ENCODE results near the gene MYO7A. TPM values are rescaled to one million over a fixed set of nuclear protein-coding genes. Genes with fewer than 3 reads are reported as not detected.

MYO7A gene
- total RNA-seq, 2 experiments from 2014 or later: 0.23 to 0.28 TPM

DNA sequence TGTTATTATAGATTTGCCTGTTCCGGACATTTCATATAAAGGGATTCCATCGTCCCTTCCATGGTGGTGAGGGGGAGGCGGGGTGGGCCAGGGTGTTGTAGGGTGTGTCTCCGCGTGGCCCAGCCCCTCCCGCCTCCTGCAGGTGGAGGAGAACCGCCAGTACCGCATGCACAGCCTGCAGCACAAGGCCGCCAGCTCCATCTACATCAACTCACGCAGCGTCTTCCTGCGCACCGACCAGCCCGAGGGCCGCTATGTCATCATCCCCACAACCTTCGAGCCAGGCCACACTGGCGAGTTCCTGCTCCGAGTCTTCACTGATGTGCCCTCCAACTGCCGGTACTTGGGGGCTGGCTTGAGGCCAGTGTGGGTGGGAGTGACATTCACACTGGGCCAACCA lies 7.5 kb upstream of the MYO7A start:
- CTCF ChIA-PET: no interaction called here
- Mint-ChIP-seq H3K27ac (no peak overlapping the region), H3K36me3 (no peaks in the 10 kb centered on the region), H3K27me3 (no peaks in the 10 kb centered on the region), H3K9me3 (ENCODE audit: low read depth) (no peaks in the 10 kb centered on the region), H3K4me3 (no peak overlapping the region), H3K4me1 (peaks cover 3% of the 10 kb centered on the region)
- DNase-seq (no peak), ATAC-seq (no peak)

DNA sequence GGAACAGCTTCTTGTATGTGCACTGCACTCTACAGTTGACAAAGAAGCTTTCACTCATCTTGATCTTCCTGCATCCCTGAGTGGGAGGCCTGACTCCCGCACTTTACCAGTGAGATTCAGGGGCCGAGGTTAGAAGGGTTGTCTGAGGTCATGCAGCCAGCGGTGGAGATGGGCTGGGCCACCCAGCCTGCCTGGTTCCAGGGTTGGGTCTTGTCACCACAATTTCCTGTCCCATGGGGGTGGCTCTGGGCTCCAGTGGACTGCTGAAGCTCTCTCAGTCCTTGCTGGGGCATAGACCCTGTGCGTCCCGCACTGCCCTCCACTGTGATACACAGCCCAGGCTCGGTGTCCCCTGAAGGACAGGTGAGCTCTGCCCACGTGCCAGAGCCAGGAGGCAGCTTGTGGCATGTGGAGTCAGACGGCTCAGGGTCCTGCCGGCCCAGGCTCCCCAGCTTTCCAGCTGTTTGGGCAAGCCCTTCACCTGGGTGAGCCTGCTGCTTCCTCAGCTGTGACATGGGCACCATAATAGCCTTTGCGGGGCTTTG lies 6.9 kb upstream of the MYO7A start:
- Mint-ChIP-seq H3K27me3 (peaks cover 1% of the 10 kb centered on the region), H3K36me3 (no peaks in the 10 kb centered on the region), H3K4me1 (peaks cover 3% of the 10 kb centered on the region), H3K4me3 (no peak overlapping the region), H3K27ac (no peak overlapping the region), H3K9me3 (ENCODE audit: low read depth) (no peaks in the 10 kb centered on the region)
- CTCF ChIA-PET: no interaction called here
- DNase-seq (no peak), ATAC-seq (no peak)

DNA sequence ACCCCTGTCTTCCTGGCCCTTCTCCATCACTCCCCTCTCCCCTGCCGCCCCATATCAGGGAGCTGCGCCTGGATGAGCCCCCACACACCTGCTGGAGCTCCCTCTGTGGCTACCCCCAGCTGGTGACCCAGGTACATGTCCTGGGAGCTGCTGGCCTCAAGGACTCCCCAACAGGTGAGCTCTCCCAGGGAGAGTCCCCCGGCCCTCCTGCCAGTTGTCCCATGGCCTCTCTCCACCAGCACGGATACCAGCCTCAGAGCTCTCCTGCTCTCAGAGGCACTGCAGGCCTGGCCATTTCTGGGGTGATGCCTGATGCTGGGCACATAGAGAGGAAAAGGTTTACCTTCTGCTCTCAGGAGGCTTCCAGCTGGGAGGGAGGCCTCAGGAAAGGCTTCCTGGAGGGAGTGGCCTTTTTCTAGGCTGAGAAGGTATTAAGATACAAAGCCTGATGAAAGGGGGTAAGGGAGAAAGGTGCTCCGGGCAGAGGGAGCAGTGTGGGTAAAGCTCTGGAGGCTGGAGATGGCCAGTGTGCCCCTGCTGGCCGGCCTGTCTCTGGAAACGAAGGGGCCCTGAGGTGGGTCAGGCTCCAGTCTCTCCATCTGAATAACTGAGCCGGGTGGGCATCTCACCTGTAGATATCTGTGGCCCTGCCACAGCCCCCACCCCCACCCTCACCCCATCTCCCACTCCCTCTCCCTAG lies 6.0 kb upstream of the MYO7A start:
- H3K4me3 Mint-ChIP-seq: no peak overlapping the region
- CTCF ChIA-PET: interaction anchor here (1.0 to 2.1 kb wide), 4 partner anchors 21 to 426 kb away, joined by 3 to 12 read pairs (median 5); no protein-coding TSS in a partner anchor
- DNase-seq: no peak

DNA sequence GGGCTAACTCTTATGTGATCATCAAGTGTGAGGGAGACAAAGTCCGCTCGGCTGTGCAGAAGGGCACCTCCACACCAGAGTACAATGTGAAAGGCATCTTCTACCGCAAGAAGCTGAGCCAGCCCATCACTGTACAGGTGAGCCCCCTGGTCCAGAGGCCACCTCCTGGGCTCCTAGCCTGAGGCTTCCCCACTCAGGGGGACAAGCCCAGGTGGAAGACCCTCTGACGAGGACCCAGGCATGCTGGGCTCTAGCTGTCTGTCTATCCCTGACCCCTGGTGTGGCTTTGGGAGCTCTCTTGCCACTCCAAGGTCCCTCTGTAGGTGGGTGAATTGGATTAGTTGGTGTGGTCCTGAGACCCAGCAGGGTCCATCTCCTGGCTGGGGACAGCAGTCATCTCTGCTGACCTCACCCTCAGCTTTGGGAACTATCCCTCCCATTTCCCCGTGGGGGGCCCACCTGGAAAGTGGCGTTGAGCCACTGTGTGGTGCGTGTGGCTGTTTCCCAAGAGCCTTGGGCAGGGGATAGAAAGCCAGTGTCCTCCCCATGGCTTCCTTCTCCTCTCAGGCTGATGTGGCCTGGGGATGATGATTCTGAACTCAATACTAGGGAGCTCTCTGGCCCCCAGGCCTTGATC lies 5.4 kb upstream of the MYO7A start:
- no peak for DNase-seq
- ATAC-seq: no peak
- Mint-ChIP-seq H3K27ac (no peak overlapping the region), H3K9me3 (ENCODE audit: low read depth) (no peaks in the 10 kb centered on the region), H3K27me3 (peaks cover 8% of the 10 kb centered on the region), H3K36me3 (no peaks in the 10 kb centered on the region), H3K4me3 (no peak overlapping the region), H3K4me1 (peaks cover 6% of the 10 kb centered on the region)
- CTCF ChIA-PET: interaction anchor here (1.0 to 2.1 kb wide), 5 partner anchors 21 to 425 kb away, joined by 3 to 12 read pairs (median 4); no protein-coding TSS in a partner anchor

More for the DNA sequence above, 6.0 kb upstream of the MYO7A start:
- Mint-ChIP-seq H3K27ac (no peak overlapping the region), H3K27me3 (peaks cover 4% of the 10 kb centered on the region), H3K9me3 (ENCODE audit: low read depth) (no peaks in the 10 kb centered on the region), H3K4me1 (peaks cover 3% of the 10 kb centered on the region), H3K36me3 (no peaks in the 10 kb centered on the region)
- no peak for ATAC-seq

DNA sequence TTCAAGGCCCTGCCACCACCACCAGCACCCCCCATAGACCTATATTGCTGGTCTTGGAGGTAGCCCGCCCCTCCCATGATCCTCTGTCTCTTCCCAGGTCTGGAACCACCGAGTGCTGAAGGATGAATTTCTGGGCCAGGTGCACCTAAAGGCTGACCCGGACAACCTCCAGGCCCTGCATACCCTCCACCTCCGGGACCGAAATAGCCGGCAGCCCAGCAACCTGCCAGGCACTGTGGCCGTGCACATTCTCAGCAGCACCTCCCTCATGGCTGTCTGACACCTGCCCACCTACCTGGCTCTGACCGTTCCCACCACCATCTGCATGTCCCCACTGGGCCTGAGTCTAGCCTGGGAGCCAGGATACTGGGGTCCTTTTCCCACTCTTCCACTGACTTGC lies 4.5 kb upstream of the MYO7A start:
- H3K4me3 Mint-ChIP-seq: no peak overlapping the region
- ATAC-seq (no peak), DNase-seq (no peak)
- CTCF ChIA-PET: interaction anchor here (1.8 to 2.1 kb wide), 2 partner anchors 58 to 64 kb away, joined by 3 to 12 read pairs; no protein-coding TSS in a partner anchor
- H3K36me3 Mint-ChIP-seq: no peaks in the 10 kb centered on the region
- H3K4me1 Mint-ChIP-seq: peaks cover 6% of the 10 kb centered on the region
- H3K27me3 Mint-ChIP-seq: peaks cover 12% of the 10 kb centered on the region
- no peak overlapping the region for H3K27ac Mint-ChIP-seq
- H3K9me3 Mint-ChIP-seq (ENCODE audit: low read depth): no peaks in the 10 kb centered on the region

DNA sequence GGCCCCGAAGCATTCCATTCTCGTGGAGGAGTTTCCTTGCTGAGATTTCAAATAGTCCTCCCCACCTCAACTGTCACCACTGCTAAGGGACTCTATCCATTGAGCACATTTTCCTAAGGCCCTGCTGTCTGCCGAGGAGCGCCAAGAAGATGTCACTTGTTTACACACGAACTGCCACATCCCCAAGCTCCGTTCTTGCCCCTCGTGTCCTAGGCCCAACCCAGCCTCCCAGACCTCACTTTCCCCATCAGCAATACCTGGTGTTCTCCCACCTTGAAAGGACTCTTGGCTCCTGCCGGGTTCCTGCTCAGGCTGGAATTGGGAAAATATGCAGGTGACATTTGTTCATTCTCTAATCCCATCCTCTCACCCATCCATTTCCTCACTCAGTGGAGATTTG lies 4.0 kb upstream of the MYO7A start:
- Mint-ChIP-seq H3K27me3 (peaks cover 13% of the 10 kb centered on the region), H3K27ac (no peak overlapping the region), H3K4me1 (peaks cover 6% of the 10 kb centered on the region), H3K9me3 (ENCODE audit: low read depth) (no peaks in the 10 kb centered on the region), H3K36me3 (no peaks in the 10 kb centered on the region), H3K4me3 (no peak overlapping the region)
- DNase-seq: no peak
- no peak for ATAC-seq
- CTCF ChIA-PET: interaction anchor here (1.8 kb wide), 1 partner anchor 59 kb away, joined by 3 read pairs; no protein-coding TSS in a partner anchor

DNA sequence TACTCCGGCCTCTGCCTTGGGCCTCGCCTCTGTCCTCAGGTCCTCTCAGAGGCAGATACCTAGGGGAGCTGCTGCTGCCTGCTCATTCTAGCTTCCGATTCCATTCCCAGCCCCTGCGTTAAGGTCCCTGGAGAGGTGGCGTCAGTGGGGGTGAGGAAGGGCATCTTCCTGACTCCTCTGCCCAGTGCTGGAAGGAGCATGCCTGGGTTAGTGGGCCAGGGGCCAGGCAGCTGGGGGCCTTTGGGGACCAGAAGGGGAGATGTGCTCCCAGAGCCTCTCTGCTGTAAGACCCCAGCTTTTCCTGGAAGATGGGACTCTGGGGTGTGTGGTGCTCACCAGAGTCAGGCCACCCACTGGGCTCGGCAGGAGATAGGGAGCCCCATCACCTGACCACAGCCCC lies 3.6 kb upstream of the MYO7A start:
- no peak overlapping the region for H3K4me3 Mint-ChIP-seq
- H3K4me1 Mint-ChIP-seq: peaks cover 6% of the 10 kb centered on the region
- no peak for ATAC-seq
- H3K36me3 Mint-ChIP-seq: no peaks in the 10 kb centered on the region
- H3K27ac Mint-ChIP-seq: no peak overlapping the region
- H3K9me3 Mint-ChIP-seq (ENCODE audit: low read depth): no peaks in the 10 kb centered on the region
- peaks cover 13% of the 10 kb centered on the region for H3K27me3 Mint-ChIP-seq
- DNase-seq: no peak
- CTCF ChIA-PET: interaction anchor here (1.8 kb wide), 1 partner anchor 59 kb away, joined by 3 read pairs; no protein-coding TSS in a partner anchor

DNA sequence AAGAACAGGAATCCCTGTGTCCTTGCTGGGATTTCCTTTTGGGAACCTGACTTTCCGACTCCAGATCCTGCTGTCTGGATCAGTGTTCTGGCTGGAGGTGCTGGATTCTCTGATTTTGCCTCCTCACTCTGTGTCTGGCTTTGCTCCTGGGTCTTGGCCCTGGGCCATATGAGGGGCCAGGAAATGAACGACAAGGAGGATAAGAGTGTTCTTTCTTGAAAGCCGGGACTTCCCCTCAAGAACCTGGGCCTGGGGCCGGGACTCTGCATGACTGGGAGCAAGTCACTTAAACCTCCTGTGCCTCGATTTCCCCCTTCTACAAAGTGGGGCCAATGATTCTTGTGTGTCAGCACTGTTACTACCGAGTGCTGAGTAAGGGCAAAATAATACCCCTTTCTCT lies 2.9 kb upstream of the MYO7A start:
- no peaks in the 10 kb centered on the region for H3K36me3 Mint-ChIP-seq
- CTCF ChIA-PET: no interaction called here
- no peak for ATAC-seq
- H3K4me3 Mint-ChIP-seq: no peak overlapping the region
- H3K27me3 Mint-ChIP-seq: peaks cover 13% of the 10 kb centered on the region
- peaks cover 6% of the 10 kb centered on the region for H3K4me1 Mint-ChIP-seq
- no peak for DNase-seq
- H3K27ac Mint-ChIP-seq: no peak overlapping the region
- no peaks in the 10 kb centered on the region for H3K9me3 Mint-ChIP-seq (ENCODE audit: low read depth)

DNA sequence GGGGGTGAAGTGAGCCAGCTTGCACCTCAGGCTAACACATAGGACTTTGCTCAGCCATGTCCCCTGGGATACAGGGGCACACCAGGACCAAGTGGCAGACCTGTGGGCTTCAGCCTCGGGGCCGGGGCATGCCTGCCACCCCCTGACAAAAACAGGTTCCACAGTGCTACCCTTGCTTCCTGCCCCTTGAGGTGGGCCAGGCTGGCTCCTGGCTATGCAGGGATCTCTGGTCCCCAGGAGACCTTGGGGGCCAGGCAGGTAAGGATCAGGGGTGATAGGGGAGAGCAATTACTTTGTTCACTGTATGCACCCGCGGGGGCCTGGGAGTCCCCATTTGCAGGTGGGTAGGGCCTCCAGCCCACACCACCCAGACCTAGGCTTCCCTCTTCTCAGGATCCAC lies 2.4 kb upstream of the MYO7A start:
- DNase-seq (no peak), ATAC-seq (no peak)
- Mint-ChIP-seq H3K4me3 (no peak overlapping the region), H3K27ac (no peak overlapping the region), H3K27me3 (peaks cover 13% of the 10 kb centered on the region), H3K9me3 (ENCODE audit: low read depth) (no peaks in the 10 kb centered on the region), H3K36me3 (no peaks in the 10 kb centered on the region), H3K4me1 (peaks cover 6% of the 10 kb centered on the region)
- CTCF ChIA-PET: interaction anchor here (5.3 kb wide), 1 partner anchor 61 kb away, joined by 162 read pairs; no protein-coding TSS in a partner anchor

DNA sequence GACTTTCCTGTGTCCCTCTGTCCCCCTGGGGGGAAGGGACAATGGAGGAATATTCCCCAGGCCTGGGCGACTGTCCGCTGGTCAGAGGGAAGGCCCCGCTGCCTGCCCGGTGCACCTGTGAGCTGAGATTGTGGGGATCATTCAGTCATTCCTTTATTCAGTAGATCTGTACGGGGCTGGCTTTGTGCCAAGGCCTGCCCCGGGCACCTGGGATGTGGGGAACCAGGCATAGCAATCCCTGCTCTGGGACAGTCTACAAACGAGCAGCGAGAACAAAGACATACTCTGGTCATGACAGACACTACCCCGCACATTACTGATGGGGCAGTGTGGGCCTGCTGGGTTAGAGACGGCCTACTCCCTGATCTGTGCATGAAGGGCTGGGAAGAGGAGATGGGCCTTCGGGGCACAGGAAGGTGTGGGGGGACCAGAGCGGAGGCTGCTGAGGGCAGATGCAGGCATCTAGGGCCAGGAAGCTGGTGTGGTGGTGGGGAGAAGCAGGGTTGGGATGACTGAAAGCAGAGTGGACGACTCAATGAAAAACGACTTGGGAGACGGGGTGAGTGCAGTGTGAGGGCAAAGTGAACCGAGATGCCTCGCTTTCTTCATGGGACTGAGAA lies 1.8 kb upstream of the MYO7A start:
- Mint-ChIP-seq H3K4me3 (no peak overlapping the region), H3K9me3 (ENCODE audit: low read depth) (no peaks in the 10 kb centered on the region), H3K36me3 (no peaks in the 10 kb centered on the region), H3K27me3 (peaks cover 13% of the 10 kb centered on the region), H3K4me1 (peaks cover 3% of the 10 kb centered on the region), H3K27ac (no peak overlapping the region)
- DNase-seq: no peak
- CTCF ChIA-PET: interaction anchor here (0.6 to 5.3 kb wide), 27 partner anchors 10 to 493 kb away, joined by 3 to 162 read pairs (median 9); no protein-coding TSS in a partner anchor
- no peak for ATAC-seq

DNA sequence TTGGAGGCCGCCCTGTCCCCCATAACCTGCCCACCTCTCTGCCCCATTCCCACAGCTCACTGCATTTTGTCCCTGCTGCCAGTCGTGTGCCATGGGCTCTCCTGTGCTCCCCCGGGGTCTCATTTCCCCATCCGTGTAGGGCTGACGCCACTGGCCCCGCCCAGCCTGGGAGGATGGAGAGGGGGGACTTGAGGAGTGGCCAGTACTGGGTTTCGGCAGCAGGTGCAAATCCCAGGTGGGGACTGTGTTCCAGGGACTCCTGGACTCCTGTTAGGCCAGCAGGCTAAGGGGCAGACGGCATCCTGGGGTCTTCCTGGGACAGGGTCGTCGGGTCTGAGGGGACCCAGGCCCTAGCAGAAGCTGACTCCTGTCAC lies 1.2 kb upstream of the MYO7A start:
- no peak for DNase-seq
- Mint-ChIP-seq H3K4me3 (no peak overlapping the region), H3K27ac (no peak overlapping the region), H3K9me3 (ENCODE audit: low read depth) (no peaks in the 10 kb centered on the region), H3K36me3 (no peaks in the 10 kb centered on the region), H3K4me1 (peaks cover 3% of the 10 kb centered on the region), H3K27me3 (peaks cover 13% of the 10 kb centered on the region)
- CTCF ChIA-PET: interaction anchor here (0.6 to 5.3 kb wide), 46 partner anchors 8 to 868 kb away, joined by 3 to 162 read pairs (median 5); partner anchors contain the start of gene INTS4
- no peak for ATAC-seq

DNA sequence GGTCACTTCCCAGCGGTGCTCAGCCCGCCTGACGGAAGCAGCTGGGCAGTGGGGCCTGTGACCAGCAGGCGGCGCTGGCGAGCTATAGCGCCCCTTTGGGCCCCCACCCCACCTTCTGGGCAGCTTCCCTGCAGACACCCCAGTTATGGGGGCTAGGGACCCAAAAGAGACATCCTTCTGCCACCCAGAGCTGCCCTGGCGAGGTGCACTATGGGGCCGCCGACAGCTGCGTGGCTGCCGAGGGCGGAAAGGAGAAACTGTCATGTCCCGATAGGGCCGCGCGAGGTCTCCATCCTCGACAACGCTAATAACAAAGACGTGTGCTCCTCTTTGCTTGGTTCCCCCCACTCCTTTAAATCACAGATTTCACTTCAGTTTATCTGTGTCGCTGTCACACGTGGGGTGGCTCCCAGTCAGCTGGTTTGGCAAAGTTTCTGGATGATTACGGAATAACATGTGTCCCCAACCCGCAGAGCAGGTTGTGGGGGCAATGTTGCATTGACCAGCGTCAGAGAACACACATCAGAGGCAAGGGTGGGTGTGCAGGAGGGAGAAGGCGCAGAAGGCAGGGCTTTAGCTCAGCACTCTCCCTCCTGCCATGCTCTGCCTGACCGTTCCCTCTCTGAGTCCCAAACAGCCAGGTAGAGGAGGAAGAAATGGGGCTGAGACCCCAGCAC lies 673 bp upstream of the MYO7A start:
- H3K36me3 Mint-ChIP-seq: no peaks in the 10 kb centered on the region
- peaks cover 13% of the 10 kb centered on the region for H3K27me3 Mint-ChIP-seq
- no peak overlapping the region for H3K4me3 Mint-ChIP-seq
- CTCF ChIA-PET: interaction anchor here (0.6 to 5.3 kb wide), 48 partner anchors 9 to 867 kb away, joined by 3 to 162 read pairs (median 5); partner anchors contain the start of gene INTS4
- ATAC-seq (peak; percentile 87), DNase-seq (peak; percentile 64)
- no peak overlapping the region for H3K27ac Mint-ChIP-seq
- H3K4me1 Mint-ChIP-seq: peaks cover 3% of the 10 kb centered on the region
- no peaks in the 10 kb centered on the region for H3K9me3 Mint-ChIP-seq (ENCODE audit: low read depth)
